Neural progenitor cell (in vitro differentiated cells): ENCODE measurements around the gene KCNJ18. TPM values are rescaled to one million over a fixed set of nuclear protein-coding genes. Genes with fewer than 3 reads are reported as not detected.
"Not testable (repeated sequence)": the region's sequence is repeated elsewhere in the genome, so short reads cannot be mapped to it uniquely, and the experiment has no call there.

ENCODE experiments used
- DNase-seq: peaks from one replicate; pipeline ENCODE4 v3.0.0-alpha.2; 2016; ENCODE audit warnings: low spot score
- H2AFZ ChIP-seq: fragments of 200-600 bp; sonication (generic); replicated peaks from 2 replicates; pipeline ENCODE4 v1.6.1; 2016; ENCODE audit warnings: antibody characterized with exemption
- H3F3A ChIP-seq: fragments of 200-600 bp; sonication (generic); 2 replicates; pipeline ENCODE4 v1.6.1; 2016; ENCODE audit warnings: antibody characterized with exemption, low read depth
- H3K27ac ChIP-seq: fragments of 200-600 bp; sonication (generic); 2 replicates; pipeline ENCODE4 v1.5.1; 2016; ENCODE audit warnings: mild to moderate bottlenecking
- H3K27me3 ChIP-seq: fragments of 200-600 bp; sonication (generic); 2 replicates; pipeline ENCODE4 v1.6.1; 2016; ENCODE audit warnings: mild to moderate bottlenecking, moderate library complexity
- H3K36me3 ChIP-seq: fragments of 200-600 bp; sonication (generic); 2 replicates; pipeline ENCODE4 v1.5.1; 2016
- H3K4me1 ChIP-seq: fragments of 200-600 bp; sonication (generic); 2 replicates; pipeline ENCODE4 v1.6.1; 2016; ENCODE audit warnings: mixed run types
- H3K4me2 ChIP-seq: fragments of 200-600 bp; sonication (generic); 2 replicates; pipeline ENCODE4 v1.6.1; 2016
- H3K4me3 ChIP-seq: fragments of 200-600 bp; sonication (generic); 2 replicates; pipeline ENCODE4 v1.5.1; 2016
- H3K79me2 ChIP-seq: fragments of 200-600 bp; sonication (generic); 2 replicates; pipeline ENCODE4 v1.6.1; 2016; ENCODE audit warnings: low read depth
- H3K9ac ChIP-seq: fragments of 200-600 bp; sonication (generic); 2 replicates; pipeline ENCODE4 v1.6.1; 2016
- H3K9me3 ChIP-seq: fragments of 200-600 bp; sonication (generic); 2 replicates; pipeline ENCODE4 v1.5.1; 2016; ENCODE audit warnings: low read depth
- H4K20me1 ChIP-seq: fragments of 200-600 bp; sonication (generic); 2 replicates; pipeline ENCODE4 v1.6.1; 2016; ENCODE audit warnings: low read depth
- H3K27ac Mint-ChIP-seq: 3 replicates; pipeline ENCODE4 v1.8.0; 2021; ENCODE audit warnings: mixed read lengths
- H3K27me3 Mint-ChIP-seq: 2 replicates; pipeline ENCODE4 v1.8.0; 2022; ENCODE audit warnings: low read depth, mild to moderate bottlenecking, inconsistent platforms, moderate library complexity, mixed read lengths; ENCODE audit not compliant: insufficient read depth
- H3K36me3 Mint-ChIP-seq: 3 replicates; pipeline ENCODE4 v1.8.0; 2021; ENCODE audit warnings: mixed read lengths
- H3K4me1 Mint-ChIP-seq: 3 replicates; pipeline ENCODE4 v1.8.0; 2021; ENCODE audit warnings: mixed read lengths
- H3K4me3 Mint-ChIP-seq: 3 replicates; pipeline ENCODE4 v1.8.0; 2021; ENCODE audit warnings: mild to moderate bottlenecking, moderate library complexity, mixed read lengths
- H3K9me3 Mint-ChIP-seq: 3 replicates; pipeline ENCODE4 v1.8.0; 2020; ENCODE audit warnings: mixed read lengths
- total RNA-seq: library from RNA; depleted of rRNA; stranded (reverse); fragments of >200 nt; gene quantifications from 2 replicates; pipeline ENCODE4 v1.2.3, GENCODE V29; 2015; ENCODE audit warnings: low replicate concordance

The KCNJ18 gene
- total RNA-seq, 1 donor from 2014 or later: not detected

DNA sequence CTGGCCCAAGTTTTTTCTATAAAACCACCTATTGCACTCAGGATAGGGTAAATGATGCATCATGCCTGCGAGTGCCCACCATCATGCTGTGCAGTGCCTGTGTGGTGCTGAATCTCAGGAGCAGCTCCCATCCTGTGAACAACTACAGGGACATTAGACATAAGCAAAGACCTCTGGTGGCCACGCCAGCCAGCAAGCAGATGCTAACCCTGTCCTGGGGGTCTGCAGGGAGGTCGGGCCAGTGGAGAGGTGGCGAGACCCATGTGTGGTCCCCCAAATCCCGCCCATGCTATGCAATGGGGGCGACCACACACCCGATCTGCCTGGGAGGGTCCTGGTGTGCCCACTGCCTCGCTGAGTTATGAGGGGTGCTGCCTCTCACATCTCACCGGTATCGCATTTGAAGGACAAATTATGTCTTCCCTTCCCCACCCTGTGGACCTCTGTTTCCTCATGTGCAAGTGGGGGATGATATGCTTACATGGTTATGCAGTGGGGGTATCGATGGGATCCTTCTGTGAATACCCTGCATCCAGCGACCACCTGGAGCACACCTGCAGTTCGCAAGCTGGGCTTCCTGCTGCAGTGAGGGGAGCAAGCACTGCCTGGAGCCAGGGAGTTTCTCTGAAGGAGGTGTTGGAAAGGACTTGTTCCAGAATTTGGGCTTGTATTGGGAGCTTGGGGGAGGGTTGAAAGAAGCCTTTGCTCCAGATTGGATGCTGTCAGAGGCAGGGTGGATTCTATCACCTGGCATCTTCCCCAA lies 23.4 kb upstream of the KCNJ18 start:
- not testable (repeated sequence) for H3K4me1 Mint-ChIP-seq, H3K79me2 ChIP-seq, H3K27ac ChIP-seq, H3K4me3 ChIP-seq, DNase-seq, H3K36me3 Mint-ChIP-seq, H3F3A ChIP-seq, H3K27ac Mint-ChIP-seq, H3K27me3 ChIP-seq, H4K20me1 ChIP-seq, H3K4me2 ChIP-seq, H3K9ac ChIP-seq, H3K4me1 ChIP-seq, H2AFZ ChIP-seq, H3K36me3 ChIP-seq, H3K4me3 Mint-ChIP-seq
- H3K9me3 ChIP-seq: peaks cover 16% of the 10 kb centered on the region
- Mint-ChIP-seq H3K9me3 (peaks cover 67% of the 10 kb centered on the region), H3K27me3 (peaks cover 12% of the 10 kb centered on the region)

DNA sequence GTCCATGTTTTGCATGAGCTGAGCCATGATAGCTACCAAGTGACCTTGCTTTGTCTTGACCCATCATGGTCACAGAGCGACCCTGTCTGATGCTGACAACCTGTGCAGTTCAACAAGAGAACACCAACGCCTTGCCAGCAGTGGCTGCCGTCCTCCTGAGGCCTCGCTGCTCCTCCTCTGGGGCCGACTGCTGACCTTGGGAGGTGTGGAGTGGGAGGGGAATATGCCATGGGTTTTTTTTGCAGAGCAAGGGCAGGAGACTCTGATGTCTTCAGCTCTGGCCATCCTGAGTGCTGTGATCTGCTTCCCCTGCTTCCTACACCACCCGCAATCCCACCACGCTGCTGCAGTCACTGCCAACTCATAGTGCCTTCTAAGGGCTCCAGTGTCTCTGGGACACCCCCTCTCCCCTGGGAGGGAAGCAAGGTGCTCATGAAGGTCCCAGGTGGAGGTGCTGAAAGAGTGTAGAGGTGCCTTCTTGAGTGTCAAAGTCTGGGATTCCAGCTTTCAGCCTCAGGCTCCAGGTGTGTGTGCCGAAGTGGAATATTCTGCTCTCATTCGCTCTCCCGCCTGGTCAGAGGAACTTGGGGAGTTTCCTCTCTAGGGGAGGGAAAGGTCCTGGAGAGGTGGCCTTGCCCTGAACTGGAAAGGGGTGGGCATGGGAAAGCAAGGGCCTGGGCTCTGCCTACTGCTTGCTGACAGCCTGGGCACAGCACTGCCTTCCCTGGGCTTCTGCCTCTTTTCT lies 22.5 kb upstream of the KCNJ18 start:
- H3K36me3 Mint-ChIP-seq, H2AFZ ChIP-seq, H3K4me2 ChIP-seq, H4K20me1 ChIP-seq, H3K27ac Mint-ChIP-seq, DNase-seq, H3K79me2 ChIP-seq, H3F3A ChIP-seq, H3K4me3 ChIP-seq, H3K27ac ChIP-seq, H3K27me3 ChIP-seq, H3K4me1 Mint-ChIP-seq, H3K4me3 Mint-ChIP-seq, H3K4me1 ChIP-seq, H3K36me3 ChIP-seq, H3K9ac ChIP-seq: not testable (repeated sequence)
- peaks cover 72% of the 10 kb centered on the region for H3K9me3 Mint-ChIP-seq
- H3K27me3 Mint-ChIP-seq: peaks cover 13% of the 10 kb centered on the region
- peaks cover 16% of the 10 kb centered on the region for H3K9me3 ChIP-seq

DNA sequence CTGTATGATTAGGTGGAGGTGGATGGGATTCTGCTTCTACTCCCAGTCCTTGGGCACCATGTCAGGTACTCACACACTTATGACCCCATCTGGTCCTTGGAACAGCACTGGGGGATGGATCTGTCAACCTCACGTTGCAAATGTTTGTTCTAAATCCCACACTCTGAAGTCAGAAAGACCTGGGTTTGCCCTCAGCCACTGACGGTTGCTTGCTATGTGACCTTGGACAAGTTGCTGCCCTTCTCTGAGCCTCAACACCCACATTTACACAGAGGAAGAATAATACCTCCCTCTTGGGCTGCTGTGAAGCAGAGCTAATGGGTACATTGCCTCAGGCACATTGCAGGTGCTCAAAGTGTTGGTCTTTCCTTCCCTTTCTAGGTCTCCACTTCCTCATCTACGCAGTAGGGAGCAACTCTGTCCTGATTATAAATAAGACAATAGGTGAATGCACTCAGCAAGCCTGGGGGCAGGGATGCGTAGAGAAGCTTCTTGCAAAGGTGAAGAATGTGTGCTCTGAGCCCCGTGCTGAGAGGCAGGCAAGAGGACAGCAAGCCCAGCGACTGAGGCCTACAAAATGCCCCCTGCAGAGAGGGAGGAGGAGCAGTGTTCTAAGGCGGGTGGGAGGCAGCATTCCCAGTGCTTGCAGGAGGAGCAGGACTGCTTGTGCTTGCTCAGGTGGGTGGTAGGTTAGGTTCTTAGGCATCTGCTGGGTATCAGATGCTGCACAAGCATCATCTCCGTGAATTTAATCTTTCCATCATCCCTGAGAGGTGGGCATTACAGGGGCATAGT lies 21.8 kb upstream of the KCNJ18 start:
- peaks cover 16% of the 10 kb centered on the region for H3K9me3 ChIP-seq
- not testable (repeated sequence) for H3K4me1 Mint-ChIP-seq, H3K4me3 ChIP-seq, H2AFZ ChIP-seq, DNase-seq, H3K27me3 ChIP-seq, H3K79me2 ChIP-seq, H4K20me1 ChIP-seq, H3K36me3 ChIP-seq, H3K27ac Mint-ChIP-seq, H3K36me3 Mint-ChIP-seq, H3K4me1 ChIP-seq, H3K4me3 Mint-ChIP-seq, H3K4me2 ChIP-seq, H3K27ac ChIP-seq, H3K9ac ChIP-seq, H3F3A ChIP-seq
- H3K27me3 Mint-ChIP-seq: peaks cover 15% of the 10 kb centered on the region
- H3K9me3 Mint-ChIP-seq: peaks cover 73% of the 10 kb centered on the region

DNA sequence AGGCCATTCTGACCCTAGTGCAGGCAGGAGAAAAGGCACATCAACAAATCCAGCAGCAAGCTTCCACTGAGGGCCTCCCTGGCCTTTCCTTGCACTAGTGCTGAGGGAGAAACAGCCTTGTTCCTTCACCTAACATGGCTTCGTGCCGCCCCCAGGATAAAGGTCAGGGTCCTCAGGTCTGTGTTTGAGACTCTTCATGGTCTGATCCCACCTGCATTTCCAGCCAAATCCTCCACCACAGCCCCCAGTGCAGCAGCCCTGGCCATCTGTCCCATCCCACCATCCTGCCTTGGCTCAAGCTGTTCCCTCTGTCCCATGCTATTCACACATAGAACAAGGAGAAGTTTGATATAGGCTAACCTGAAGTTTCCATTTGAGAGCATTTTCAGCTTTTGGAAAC lies 20.9 kb upstream of the KCNJ18 start:
- H3K27me3 Mint-ChIP-seq: peaks cover 17% of the 10 kb centered on the region
- not testable (repeated sequence) for H3K36me3 Mint-ChIP-seq, H2AFZ ChIP-seq, H4K20me1 ChIP-seq, H3K4me3 Mint-ChIP-seq, H3K27ac Mint-ChIP-seq, H3K79me2 ChIP-seq, H3K4me2 ChIP-seq, H3K4me3 ChIP-seq, H3F3A ChIP-seq, H3K9ac ChIP-seq, H3K27me3 ChIP-seq, H3K4me1 Mint-ChIP-seq, H3K36me3 ChIP-seq, DNase-seq, H3K4me1 ChIP-seq, H3K27ac ChIP-seq
- peaks cover 12% of the 10 kb centered on the region for H3K9me3 ChIP-seq
- peaks cover 77% of the 10 kb centered on the region for H3K9me3 Mint-ChIP-seq

DNA sequence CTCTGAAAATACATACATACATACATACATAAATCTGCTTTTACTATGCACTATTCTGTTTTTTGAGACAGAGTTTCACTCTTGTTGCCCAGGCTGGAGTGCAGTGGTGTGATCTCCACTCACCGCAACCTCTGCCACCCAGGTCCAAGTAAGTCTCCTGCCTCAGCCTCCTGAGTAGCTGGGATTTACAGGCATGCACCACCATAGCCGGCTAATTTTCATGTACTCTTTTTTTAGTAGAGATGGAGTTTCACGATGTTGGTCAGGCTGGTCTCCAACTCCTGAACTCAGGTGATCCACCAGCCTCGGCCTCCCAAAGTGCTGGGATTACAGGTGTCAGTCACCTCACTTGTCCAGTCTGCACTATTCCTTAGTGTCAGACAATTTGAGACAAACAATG lies 20.5 kb upstream of the KCNJ18 start:
- not testable (repeated sequence) for DNase-seq, H3K4me1 Mint-ChIP-seq, H3K27ac Mint-ChIP-seq, H3K27me3 ChIP-seq, H3F3A ChIP-seq, H3K4me1 ChIP-seq, H3K9ac ChIP-seq, H3K4me3 ChIP-seq, H3K4me3 Mint-ChIP-seq, H3K27ac ChIP-seq, H3K36me3 Mint-ChIP-seq, H3K79me2 ChIP-seq, H4K20me1 ChIP-seq, H3K4me2 ChIP-seq, H3K36me3 ChIP-seq, H2AFZ ChIP-seq
- peaks cover 10% of the 10 kb centered on the region for H3K9me3 ChIP-seq
- Mint-ChIP-seq H3K9me3 (peaks cover 78% of the 10 kb centered on the region), H3K27me3 (peaks cover 18% of the 10 kb centered on the region)

DNA sequence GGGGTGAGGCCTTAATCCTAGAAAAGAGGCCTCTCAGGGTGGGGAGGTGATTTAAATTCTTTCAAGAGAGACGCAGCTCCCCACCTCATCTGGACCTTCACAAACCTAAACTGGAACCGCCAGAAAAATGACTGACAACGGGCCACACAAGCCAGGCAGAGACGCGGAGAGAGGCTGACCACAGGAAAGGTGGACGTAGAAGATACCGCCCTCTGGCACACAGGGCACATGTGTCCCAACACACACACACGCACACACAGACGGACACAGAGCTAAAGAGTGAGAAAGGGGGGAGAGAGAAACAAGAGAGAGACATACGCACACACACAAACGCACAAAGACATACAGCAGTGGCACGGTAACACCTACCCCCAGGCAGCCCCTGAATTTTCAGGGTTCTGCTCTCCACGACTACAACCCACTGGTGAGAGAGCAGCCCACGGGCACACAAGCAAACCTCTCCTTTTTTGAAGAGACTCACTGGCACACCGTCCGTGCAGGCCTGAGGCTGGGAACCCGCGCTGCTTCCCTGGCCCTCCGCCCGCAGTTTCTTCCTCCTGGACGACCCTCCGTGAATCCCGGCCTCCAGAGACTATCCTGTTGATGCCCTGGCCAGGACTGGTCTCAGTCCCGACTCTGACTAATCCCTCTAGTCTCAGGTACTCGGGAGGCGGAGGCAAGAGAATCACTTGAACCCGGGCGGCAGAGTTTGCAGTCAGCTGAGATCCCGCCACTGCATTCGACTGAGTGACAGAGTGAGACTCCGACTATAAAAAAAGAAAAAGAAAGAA lies 18.7 kb upstream of the KCNJ18 start:
- peaks cover 86% of the 10 kb centered on the region for H3K9me3 Mint-ChIP-seq
- not testable (repeated sequence) for H3K9ac ChIP-seq, H3K4me1 ChIP-seq, H3K4me2 ChIP-seq, H3K4me1 Mint-ChIP-seq, H3K9me3 ChIP-seq, H4K20me1 ChIP-seq, H3K79me2 ChIP-seq, H3K27ac Mint-ChIP-seq, H3K4me3 Mint-ChIP-seq, H2AFZ ChIP-seq, H3K36me3 Mint-ChIP-seq, DNase-seq, H3K27me3 ChIP-seq, H3F3A ChIP-seq, H3K4me3 ChIP-seq, H3K36me3 ChIP-seq, H3K27ac ChIP-seq
- peaks cover 15% of the 10 kb centered on the region for H3K27me3 Mint-ChIP-seq
